PC-3 (cell line): Measurements from ENCODE around the gene BRAT1. TPM values are rescaled to one million over a fixed set of nuclear protein-coding genes. Genes with fewer than 3 reads are reported as not detected.

Experiments used
- ATAC-seq: fragments of 200-7000 bp; cut with Tn5 transposase; 2 replicates; pipeline ENCODE4 v1.9.1; 2020; ENCODE audit warnings: mild to moderate bottlenecking, moderate library complexity
- BruUV-seq: library from RNA; stranded (reverse); fragments of 400-500 nt; replicated peaks from 2 replicates; lab custom pipeline; 2021; lab: Mats Ljungman, UMichigan
- CTCF ChIA-PET: fragments of 300-600 bp; sonication (Branson Sonifier 250); formaldehyde crosslinking; loops from one replicate; lab custom pipeline; 2022; ENCODE audit warnings: antibody characterized with exemption; lab: Charles Lee
- POLR2A ChIA-PET: fragments of 300-600 bp; sonication (Branson Sonifier 250); formaldehyde crosslinking; loops from one replicate; lab custom pipeline; 2022; ENCODE audit warnings: antibody characterized with exemption; ENCODE audit not compliant: unreplicated experiment; lab: Charles Lee
- DNase-seq: peaks from one replicate; pipeline ENCODE4 v3.0.0-alpha.2; 2015
- H2AFZ ChIP-seq: fragments of 300-600 bp; sonication (generic); 2 replicates; pipeline ENCODE4 v1.6.0; 2016; ENCODE audit warnings: antibody characterized with exemption, low read length
- H3F3A ChIP-seq: fragments of 300-600 bp; sonication (generic); one replicate; pipeline ENCODE4 v1.6.0; 2017; ENCODE audit warnings: antibody characterized with exemption, low read length, control low read depth, mild to moderate bottlenecking; ENCODE audit not compliant: unreplicated experiment
- H3K27ac ChIP-seq: fragments of 300-600 bp; sonication (generic); 2 replicates; pipeline ENCODE4 v1.5.1; 2016; ENCODE audit warnings: mild to moderate bottlenecking, low read length
- H3K27me3 ChIP-seq: fragments of 300-600 bp; sonication (generic); 2 replicates; pipeline ENCODE4 v1.6.1; 2016; ENCODE audit warnings: low read length, mixed read lengths
- H3K36me3 ChIP-seq: fragments of 300-600 bp; sonication (generic); 2 replicates; pipeline ENCODE4 v1.6.1; 2016; ENCODE audit warnings: low read depth, mixed run types, low read length, mixed read lengths
- H3K4me1 ChIP-seq: fragments of 300-600 bp; sonication (generic); 2 replicates; pipeline ENCODE4 v1.5.1; 2016; ENCODE audit warnings: low read length; ENCODE audit not compliant: insufficient read depth
- H3K4me2 ChIP-seq: fragments of 300-600 bp; sonication (generic); 2 replicates; pipeline ENCODE4 v1.6.0; 2016; ENCODE audit warnings: low read length
- H3K4me3 ChIP-seq: fragments of 300-600 bp; sonication (generic); 2 replicates; pipeline ENCODE4 v1.5.1; 2016; ENCODE audit warnings: mild to moderate bottlenecking, low read length, mixed read lengths
- H3K79me2 ChIP-seq: fragments of 300-600 bp; sonication (generic); 2 replicates; pipeline ENCODE4 v1.6.1; 2017; ENCODE audit warnings: low read length, mixed read lengths
- H3K9ac ChIP-seq: fragments of 300-600 bp; sonication (generic); 2 replicates; pipeline ENCODE4 v1.6.0; 2016; ENCODE audit warnings: mild to moderate bottlenecking, low read length
- H3K9me2 ChIP-seq: fragments of 300-600 bp; sonication (generic); replicated peaks from 2 replicates; pipeline ENCODE4 v1.6.1; 2016; ENCODE audit warnings: mixed run types, low read length, mixed read lengths
- H3K9me3 ChIP-seq: fragments of 300-600 bp; sonication (generic); 2 replicates; pipeline ENCODE4 v1.6.1; 2016; ENCODE audit warnings: low read length, mixed read lengths
- H4K20me1 ChIP-seq: fragments of 300-600 bp; sonication (generic); 2 replicates; pipeline ENCODE4 v1.6.1; 2016; ENCODE audit warnings: low read length, mixed read lengths
- CTCF ChIP-seq: fragments of 300-600 bp; sonication (generic); conservative IDR thresholded peaks from 2 replicates; pipeline ENCODE4 v1.5.1; 2017; ENCODE audit warnings: antibody characterized with exemption, low read depth, mild to moderate bottlenecking, low read length
- EZH2 ChIP-seq: fragments of 300-600 bp; sonication (generic); IDR thresholded peaks from one replicate; pipeline ENCODE4 v1.6.1; 2017; ENCODE audit warnings: antibody characterized with exemption, mild to moderate bottlenecking, low read length; ENCODE audit not compliant: unreplicated experiment
- EZH2phosphoT487 ChIP-seq: fragments of 300-600 bp; sonication (generic); IDR thresholded peaks from 2 replicates; pipeline ENCODE4 v1.6.1; 2018; ENCODE audit warnings: mild to moderate bottlenecking, antibody characterized with exemption, low read length, borderline replicate concordance
- intact Hi-C: fragments of 100-400 bp; cut with micrococcal nuclease; formaldehyde crosslinking; loops from 2 replicates; pipeline ENCODE4 v1.9.0; 2023
- total RNA-seq: library from RNA; depleted of rRNA; stranded (reverse); fragments of >200 nt; gene quantifications from 2 replicates; pipeline ENCODE4 v1.2.3, GENCODE V29; 2014

The BRAT1 gene
- total RNA-seq, 1 experiment from 2014 or later, result 65.2 TPM

- Histone ChIP-seq H4K20me1 (no peaks in the 10 kb centered on the region), H3K4me2 (no peak overlapping the region), H3K36me3 (0 out of 2 replicates have a peak, but pooled peaks cover 5% of the 10 kb centered on the region), H3K4me1 (peaks cover 5% of the 10 kb centered on the region), H2AFZ (no peak overlapping the region), H3F3A (no peaks in the 10 kb centered on the region), H3K9me2 (no peaks in the 10 kb centered on the region), H3K4me3 (no peak overlapping the region), H3K9me3 (no peaks in the 10 kb centered on the region), H3K27me3 (no peaks in the 10 kb centered on the region), H3K79me2 (no peaks in the 10 kb centered on the region), H3K9ac (no peak overlapping the region), H3K27ac (no peak overlapping the region)
- no peak for DNase-seq
- intact Hi-C loops, result no loop called here
- ATAC-seq, result no peak
- BruUV-seq, result no TSS peak
- TF ChIP-seq EZH2, result no peak
- ChIA-PET CTCF (no interaction called here), POLR2A (no interaction called here)
These were observed 41.9 kb upstream of the BRAT1 start for GRCh38 chr7:2597273-2597640.

GRCh38 chr7:2596464-2597272 lies 41.3 kb upstream of the BRAT1 start:
- no peaks in the 10 kb centered on the region for H3K4me1 ChIP-seq
- H3K4me3 ChIP-seq, result no peak overlapping the region
- H3K79me2 ChIP-seq, result no peaks in the 10 kb centered on the region
- DNase-seq (no peak), ATAC-seq (no peak)
- no TSS peak for BruUV-seq
- H3K27ac ChIP-seq, result no peak overlapping the region
- no peaks in the 10 kb centered on the region for H3F3A ChIP-seq
- no peak overlapping the region for H3K9ac ChIP-seq
- no peaks in the 10 kb centered on the region for H3K9me3 ChIP-seq
- ChIA-PET POLR2A (no interaction called here), CTCF (interaction anchor here (0.6 kb wide), 1 partner anchor 137 kb away, joined by 5 read pairs; no protein-coding TSS in a partner anchor)
- H2AFZ ChIP-seq, result no peak overlapping the region
- H3K27me3 ChIP-seq, result no peaks in the 10 kb centered on the region
- H3K9me2 ChIP-seq, result no peaks in the 10 kb centered on the region
- intact Hi-C loops, result no loop called here
- no peaks in the 10 kb centered on the region for H4K20me1 ChIP-seq
- TF ChIP-seq EZH2phosphoT487 (no peak), EZH2 (no peak), CTCF (no peak)
- 0 out of 2 replicates have a peak, but pooled peaks cover 5% of the 10 kb centered on the region for H3K36me3 ChIP-seq
- no peak overlapping the region for H3K4me2 ChIP-seq

- Histone ChIP-seq H3K4me1 (no peaks in the 10 kb centered on the region), H3K9me2 (no peaks in the 10 kb centered on the region), H3K79me2 (no peaks in the 10 kb centered on the region), H3K27me3 (no peaks in the 10 kb centered on the region), H3K4me2 (no peak overlapping the region), H3K9me3 (no peaks in the 10 kb centered on the region), H2AFZ (no peak overlapping the region), H3K36me3 (0 out of 2 replicates have a peak, but pooled peaks cover 5% of the 10 kb centered on the region), H4K20me1 (no peaks in the 10 kb centered on the region), H3K4me3 (no peak overlapping the region), H3F3A (no peaks in the 10 kb centered on the region), H3K9ac (no peak overlapping the region), H3K27ac (no peak overlapping the region)
- DNase-seq (no peak), ATAC-seq (no peak)
- ChIA-PET POLR2A (no interaction called here), CTCF (no interaction called here)
- intact Hi-C loops, result no loop called here
- BruUV-seq, result no TSS peak
- no peak for TF ChIP-seq EZH2phosphoT487
- no peak for TF ChIP-seq CTCF
- TF ChIP-seq EZH2, result no peak
These were observed 40.0 kb upstream of the BRAT1 start for GRCh38 chr7:2595258-2595860.
